HepG2 (cell line): ENCODE data around the gene RAD9A. TPM values are rescaled to one million over a fixed set of nuclear protein-coding genes. Genes with fewer than 3 reads are reported as not detected.

ENCODE experiments used
- ETV5 ChIP-seq: IDR thresholded peaks from 2 replicates; pipeline ENCODE4 v1.6.1; 2018; ENCODE audit warnings: missing biosample characterization, missing genetic modification reagents, inconsistent platforms, borderline replicate concordance
- FIP1L1 ChIP-seq: fragments of 200-400 bp; formaldehyde crosslinking; IDR thresholded peaks from 2 replicates; pipeline ENCODE4 v1.6.1; 2018; ENCODE audit warnings: low read depth, mild to moderate bottlenecking, low read length, moderate library complexity, borderline replicate concordance; ENCODE audit not compliant: insufficient read depth
- FOXO1 ChIP-seq: sonication (generic); formaldehyde crosslinking; IDR thresholded peaks from 2 replicates; pipeline ENCODE4 v1.4.0; 2020; ENCODE audit warnings: missing genetic modification reagents
- JUND ChIP-seq: sonication (generic); formaldehyde crosslinking; IDR thresholded peaks from 2 replicates; pipeline ENCODE4 v1.8.0; 2022; ENCODE audit warnings: mild to moderate bottlenecking, missing genetic modification reagents
- KLF11 ChIP-seq: IDR thresholded peaks from 2 replicates; pipeline ENCODE4 v1.6.1; 2016; ENCODE audit warnings: missing compliant biosample characterization
- MAF1 ChIP-seq: sonication (generic); formaldehyde crosslinking; IDR thresholded peaks from 2 replicates; pipeline ENCODE4 v1.5.0; 2020; ENCODE audit warnings: missing genetic modification reagents, borderline replicate concordance
- NRL ChIP-seq: sonication (generic); formaldehyde crosslinking; IDR thresholded peaks from 2 replicates; pipeline ENCODE4 v1.5.0; 2020; ENCODE audit warnings: missing genetic modification reagents, mild to moderate bottlenecking, moderate library complexity, borderline replicate concordance
- PLRG1 ChIP-seq: fragments of 450-650 bp; conservative IDR thresholded peaks from 2 replicates; pipeline ENCODE4 v1.6.1; 2016
- POGZ ChIP-seq: sonication (generic); formaldehyde crosslinking; IDR thresholded peaks from 2 replicates; pipeline ENCODE4 v1.4.0; 2020; ENCODE audit warnings: mild to moderate bottlenecking, missing genetic modification reagents
- SMC3 ChIP-seq: IDR thresholded peaks from 2 replicates; pipeline ENCODE4 v1.6.1; 2011; ENCODE audit warnings: low read length, improper control_type of control experiment
- SNRNP70 ChIP-seq: fragments of 200-400 bp; formaldehyde crosslinking; IDR thresholded peaks from 2 replicates; pipeline ENCODE4 v1.6.1; 2017; ENCODE audit warnings: mild to moderate bottlenecking, low read depth, low read length, moderate library complexity
- TBP ChIP-seq: sonication (generic); formaldehyde crosslinking; IDR thresholded peaks from 2 replicates; pipeline ENCODE4 v1.5.0; 2020; ENCODE audit warnings: missing genetic modification reagents
- TOE1 ChIP-seq: sonication (generic); formaldehyde crosslinking; IDR thresholded peaks from 2 replicates; pipeline ENCODE4 v1.4.0; 2020; ENCODE audit warnings: mild to moderate bottlenecking, missing genetic modification reagents
- ZFX ChIP-seq: sonication (generic); formaldehyde crosslinking; IDR thresholded peaks from 2 replicates; pipeline ENCODE4 v1.4.0; 2020; ENCODE audit warnings: mild to moderate bottlenecking, low read depth, missing genetic modification reagents, moderate library complexity
- ZNF17 ChIP-seq: sonication (generic); formaldehyde crosslinking; IDR thresholded peaks from 2 replicates; pipeline ENCODE4 v1.5.0; 2020; ENCODE audit warnings: mild to moderate bottlenecking, missing genetic modification reagents
- ZNF180 ChIP-seq: sonication (generic); formaldehyde crosslinking; IDR thresholded peaks from 2 replicates; pipeline ENCODE4 v1.4.0; 2020; ENCODE audit warnings: low read depth, missing genetic modification reagents, borderline replicate concordance
- ZNF251 ChIP-seq: sonication (generic); formaldehyde crosslinking; IDR thresholded peaks from 2 replicates; pipeline ENCODE4 v1.9.0; 2021; ENCODE audit warnings: mild to moderate bottlenecking, missing genetic modification reagents
- ZNF550 ChIP-seq: sonication (generic); formaldehyde crosslinking; IDR thresholded peaks from 2 replicates; pipeline ENCODE4 v1.4.0; 2020; ENCODE audit warnings: mild to moderate bottlenecking, missing genetic modification reagents, borderline replicate concordance
- ZNF747 ChIP-seq: sonication (generic); formaldehyde crosslinking; IDR thresholded peaks from 2 replicates; pipeline ENCODE4 v1.8.1; 2023; ENCODE audit warnings: missing genetic modification reagents, mild to moderate bottlenecking, borderline replicate concordance
- ZNF782 ChIP-seq: sonication (generic); formaldehyde crosslinking; IDR thresholded peaks from 2 replicates; pipeline ENCODE4 v1.4.0; 2020; ENCODE audit warnings: missing genetic modification reagents, mild to moderate bottlenecking, borderline replicate concordance
- ZSCAN25 ChIP-seq: sonication (generic); formaldehyde crosslinking; IDR thresholded peaks from 2 replicates; pipeline ENCODE4 v1.8.0; 2022; ENCODE audit warnings: mild to moderate bottlenecking, missing genetic modification reagents
- polyA plus RNA-seq, 8 experiments: library from polyadenylated mRNA; depleted of rRNA in 3 of 8; stranded (reverse) in 7 of 8; unstranded in 1 of 8; fragments of >200 nt; fragmentation: Illumina TruSeq in 4 of 8; extraction: Trizol in 4 of 8; gene quantifications; 2 replicates each; pipeline versions ENCODE4 v1.2.1 to v1.2.3, GENCODE V29; 2011 to 2016; ENCODE audit warnings: low read depth in 4 of 8, missing spikeins in 1 of 8, mixed read lengths in 1 of 8; ENCODE audit not compliant: insufficient read depth in 1 of 8
- total RNA-seq, 5 experiments: library from RNA; depleted of rRNA; stranded (reverse); fragments of >200 nt; fragmentation: Illumina TruSeq; extraction: Trizol; gene quantifications; 2 replicates each; pipeline ENCODE4 v1.2.3, GENCODE V29; 2016; ENCODE audit warnings: low read depth in 1 of 5
- TF ChIP-seq, protein P1 (sequence below): sonication (generic); formaldehyde crosslinking; IDR thresholded peaks from 2 replicates; pipeline ENCODE4 v1.4.0; 2020; ENCODE audit warnings: missing genetic modification reagents, mild to moderate bottlenecking, borderline replicate concordance
- TF ChIP-seq, protein P2 (sequence below): IDR thresholded peaks from 2 replicates; pipeline ENCODE4 v1.6.1; 2016; ENCODE audit warnings: control low read depth
- TF ChIP-seq, protein P3 (sequence below): sonication (generic); formaldehyde crosslinking; IDR thresholded peaks from 2 replicates; pipeline ENCODE4 v1.5.0; 2020; ENCODE audit warnings: missing genetic modification reagents

Gene RAD9A
- total and polyA plus RNA-seq, 2 of the 13 experiments (the other 11 are each of a cell fraction or from before 2014, with no cell fraction given): 10.1 to 15.7 TPM

DNA sequence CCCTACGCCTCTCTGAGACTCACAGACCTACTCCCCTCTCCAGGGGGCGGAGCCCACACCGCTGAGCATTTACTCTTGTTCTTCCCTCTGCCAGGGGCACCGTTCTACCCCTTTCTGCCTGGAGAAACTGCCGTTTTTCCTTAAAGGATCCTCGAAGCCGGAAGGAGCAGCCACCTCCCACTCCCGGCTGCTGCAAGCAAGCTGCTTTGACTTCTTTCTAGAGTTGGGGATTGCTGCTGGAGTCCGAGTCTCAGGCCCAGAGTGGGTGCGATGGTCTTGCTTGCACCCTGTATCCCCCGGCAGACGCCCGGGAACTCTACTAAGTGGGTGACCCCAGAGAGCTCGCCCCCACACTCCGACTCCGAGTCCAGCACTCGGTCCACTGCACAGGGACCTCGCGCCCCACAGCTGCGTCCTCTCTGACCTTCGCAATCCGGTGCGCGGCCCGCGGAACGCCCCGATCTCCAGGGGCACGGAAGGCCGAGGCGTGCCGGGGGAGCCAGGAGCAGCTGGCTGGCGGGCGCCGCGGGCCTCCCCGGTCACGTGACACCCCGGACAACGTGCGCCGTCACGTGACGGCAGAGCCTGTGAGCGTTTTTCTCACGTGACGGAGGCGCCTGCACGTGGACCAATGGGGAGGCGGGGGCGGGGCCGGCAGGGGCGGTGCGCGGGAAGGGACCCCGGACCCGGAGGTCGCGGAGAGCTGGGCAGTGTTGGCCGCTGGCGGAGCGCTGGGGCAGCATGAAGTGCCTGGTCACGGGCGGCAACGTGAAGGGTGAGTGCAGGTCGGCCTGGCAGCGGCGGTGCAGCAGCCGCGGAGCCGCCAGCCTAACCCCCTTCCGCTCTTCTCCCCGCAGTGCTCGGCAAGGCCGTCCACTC lies at the start of gene RAD9A (continued):
- TF ChIP-seq, protein P1, sequence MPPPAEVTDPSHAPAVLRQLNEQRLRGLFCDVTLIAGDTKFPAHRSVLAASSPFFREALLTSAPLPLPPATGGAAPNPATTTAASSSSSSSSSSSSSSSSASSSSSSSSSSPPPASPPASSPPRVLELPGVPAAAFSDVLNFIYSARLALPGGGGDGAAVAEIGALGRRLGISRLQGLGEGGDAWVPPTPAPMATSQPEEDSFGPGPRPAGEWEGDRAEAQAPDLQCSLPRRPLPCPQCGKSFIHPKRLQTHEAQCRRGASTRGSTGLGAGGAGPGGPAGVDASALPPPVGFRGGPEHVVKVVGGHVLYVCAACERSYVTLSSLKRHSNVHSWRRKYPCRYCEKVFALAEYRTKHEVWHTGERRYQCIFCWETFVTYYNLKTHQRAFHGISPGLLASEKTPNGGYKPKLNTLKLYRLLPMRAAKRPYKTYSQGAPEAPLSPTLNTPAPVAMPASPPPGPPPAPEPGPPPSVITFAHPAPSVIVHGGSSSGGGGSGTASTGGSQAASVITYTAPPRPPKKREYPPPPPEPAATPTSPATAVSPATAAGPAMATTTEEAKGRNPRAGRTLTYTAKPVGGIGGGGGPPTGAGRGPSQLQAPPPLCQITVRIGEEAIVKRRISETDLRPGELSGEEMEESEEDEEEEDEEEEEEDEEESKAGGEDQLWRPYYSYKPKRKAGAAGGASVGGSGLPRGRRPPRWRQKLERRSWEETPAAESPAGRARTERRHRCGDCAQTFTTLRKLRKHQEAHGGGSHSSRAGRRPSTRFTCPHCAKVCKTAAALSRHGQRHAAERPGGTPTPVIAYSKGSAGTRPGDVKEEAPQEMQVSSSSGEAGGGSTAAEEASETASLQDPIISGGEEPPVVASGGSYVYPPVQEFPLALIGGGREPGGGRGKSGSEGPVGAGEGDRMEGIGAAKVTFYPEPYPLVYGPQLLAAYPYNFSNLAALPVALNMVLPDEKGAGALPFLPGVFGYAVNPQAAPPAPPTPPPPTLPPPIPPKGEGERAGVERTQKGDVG (CRISPR knock-in tag): no peak
- TF ChIP-seq PLRG1: no peak
- TF ChIP-seq, protein P2, sequence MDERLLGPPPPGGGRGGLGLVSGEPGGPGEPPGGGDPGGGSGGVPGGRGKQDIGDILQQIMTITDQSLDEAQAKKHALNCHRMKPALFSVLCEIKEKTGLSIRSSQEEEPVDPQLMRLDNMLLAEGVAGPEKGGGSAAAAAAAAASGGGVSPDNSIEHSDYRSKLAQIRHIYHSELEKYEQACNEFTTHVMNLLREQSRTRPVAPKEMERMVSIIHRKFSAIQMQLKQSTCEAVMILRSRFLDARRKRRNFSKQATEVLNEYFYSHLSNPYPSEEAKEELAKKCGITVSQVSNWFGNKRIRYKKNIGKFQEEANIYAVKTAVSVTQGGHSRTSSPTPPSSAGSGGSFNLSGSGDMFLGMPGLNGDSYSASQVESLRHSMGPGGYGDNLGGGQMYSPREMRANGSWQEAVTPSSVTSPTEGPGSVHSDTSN (CRISPR knock-in tag): no peak
- peak; percentile 77 for TF ChIP-seq ETV5
- peak; percentile 98 for TF ChIP-seq ZFX (CRISPR knock-in tag)
- no peak for TF ChIP-seq ZNF251 (CRISPR knock-in tag)
- no peak for TF ChIP-seq ZNF550 (CRISPR knock-in tag)
- TF ChIP-seq SMC3: no peak
- no peak for TF ChIP-seq ZNF180
- peak; percentile 96 for TF ChIP-seq NRL (CRISPR knock-in tag)
- 0 out of 2 replicates have a peak, but pooled peaks have one; percentile 41 for TF ChIP-seq MAF1
- TF ChIP-seq FOXO1 (CRISPR knock-in tag): no peak
- TF ChIP-seq SNRNP70: no peak
- TF ChIP-seq ZNF747: peak; percentile 90
- no peak for TF ChIP-seq KLF11
- TF ChIP-seq JUND (CRISPR knock-in tag): peak; percentile 63; the same call in 1 of the 2 replicates
- TF ChIP-seq ZNF17 (CRISPR knock-in tag): no peak
- peak; percentile 86; the same call in 1 of the 2 replicates for TF ChIP-seq POGZ (CRISPR knock-in tag)
- no peak for TF ChIP-seq TBP (CRISPR knock-in tag)
- TF ChIP-seq, protein P3, sequence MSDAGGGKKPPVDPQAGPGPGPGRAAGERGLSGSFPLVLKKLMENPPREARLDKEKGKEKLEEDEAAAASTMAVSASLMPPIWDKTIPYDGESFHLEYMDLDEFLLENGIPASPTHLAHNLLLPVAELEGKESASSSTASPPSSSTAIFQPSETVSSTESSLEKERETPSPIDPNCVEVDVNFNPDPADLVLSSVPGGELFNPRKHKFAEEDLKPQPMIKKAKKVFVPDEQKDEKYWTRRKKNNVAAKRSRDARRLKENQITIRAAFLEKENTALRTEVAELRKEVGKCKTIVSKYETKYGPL (CRISPR knock-in tag): no peak
- TF ChIP-seq FIP1L1: no peak
- peak; percentile 79 for TF ChIP-seq ZNF782 (CRISPR knock-in tag)
- no peak for TF ChIP-seq TOE1 (CRISPR knock-in tag)
- TF ChIP-seq ZSCAN25 (CRISPR knock-in tag): peak; percentile 66
